PFSK-1 (cell line): ENCODE data around the gene TMEM132D.

Experiments
- FOXP2 ChIP-seq: optimal IDR thresholded peaks from 2 replicates; pipeline ENCODE3; 2011; ENCODE audit warnings: borderline replicate concordance, control low read depth, inconsistent platforms; ENCODE audit not compliant: insufficient read depth; ENCODE audit errors: extremely low read length, extremely low read depth
- POLR2AphosphoS5 ChIP-seq: IDR thresholded peaks from 2 replicates; pipeline ENCODE4 v1.6.1; 2012; ENCODE audit warnings: low read depth, mild to moderate bottlenecking, control low read depth, low read length, moderate library complexity
- TAF1 ChIP-seq: IDR thresholded peaks from 2 replicates; pipeline ENCODE4 v1.6.1; 2012; ENCODE audit warnings: low read length, control low read depth, borderline replicate concordance; ENCODE audit not compliant: insufficient read depth

- TF ChIP-seq FOXP2 (no peak), POLR2AphosphoS5 (no peak), TAF1 (no peak)
Measured at GRCh38 chr12:129394177-129394825, 509.5 kb downstream of the TMEM132D start.
